CD4-positive, alpha-beta memory T cell (primary cell): ENCODE data around the gene ATG3. TPM values are rescaled to one million over a fixed set of nuclear protein-coding genes. Genes with fewer than 3 reads are reported as not detected.
A peak's percentile ranks its signal among the peaks of the same experiment; 100 is the strongest.
"Not testable (repeated sequence)": the region's sequence is repeated elsewhere in the genome, so short reads cannot be mapped to it uniquely, and the experiment has no call there.

ENCODE experiments used
- CTCF ChIA-PET: fragments of 350-600 bp; sonication (Branson Sonifier 250); formaldehyde crosslinking; loops from one replicate; lab custom pipeline; 2021; ENCODE audit warnings: inconsistent platforms; ENCODE audit not compliant: partially characterized antibody; lab: Charles Lee
- POLR2A ChIA-PET: fragments of 350-600 bp; sonication (Branson Sonifier 250); formaldehyde crosslinking; loops from one replicate; lab custom pipeline; 2021; ENCODE audit not compliant: partially characterized antibody; lab: Charles Lee
- DNase-seq, 5 donors: peaks; one replicate each; pipeline versions ENCODE4 v3.0.0 to v3.0.0-alpha.2; 2020 to 2022; ENCODE audit warnings: mixed read lengths in 1 of 5
- H3K27ac ChIP-seq: one replicate; pipeline ENCODE4 v1.7.0; 2013; ENCODE audit warnings: low read depth, low read length
- H3K27me3 ChIP-seq: 2 replicates; pipeline ENCODE4 v1.7.0; 2013; ENCODE audit warnings: mild to moderate bottlenecking, low read length, moderate library complexity; ENCODE audit not compliant: insufficient read depth
- H3K36me3 ChIP-seq: 2 replicates; pipeline ENCODE4 v1.7.0; 2013; ENCODE audit warnings: mild to moderate bottlenecking, low read length, moderate library complexity; ENCODE audit not compliant: insufficient read depth
- H3K4me1 ChIP-seq: 2 replicates; pipeline ENCODE4 v1.7.0; 2013; ENCODE audit warnings: mild to moderate bottlenecking, low read length, moderate library complexity; ENCODE audit not compliant: insufficient read depth
- H3K4me3 ChIP-seq, 2 donors: one replicate each; pipeline ENCODE4 v1.7.0; 2013; ENCODE audit warnings: low read length in 2 of 2, mild to moderate bottlenecking in 1 of 2
- H3K9me3 ChIP-seq, 2 donors: one replicate each; pipeline ENCODE4 v1.7.0; 2013; ENCODE audit warnings: low read length in 2 of 2, control low read depth in 1 of 2; ENCODE audit not compliant: control insufficient read depth in 1 of 2
- H3K27ac Mint-ChIP-seq, 7 donors: one replicate each; pipeline ENCODE4 v1.8.0; 2020 to 2021; ENCODE audit warnings: mixed read lengths in 7 of 7, mild to moderate bottlenecking in 6 of 7, inconsistent platforms in 3 of 7, moderate library complexity in 3 of 7
- H3K27me3 Mint-ChIP-seq, 2 donors: one replicate each; pipeline ENCODE4 v1.8.0; 2020 to 2021; ENCODE audit warnings: mixed read lengths in 2 of 2
- H3K36me3 Mint-ChIP-seq, 2 donors: one replicate each; pipeline ENCODE4 v1.8.0; 2020 to 2021; ENCODE audit warnings: mixed read lengths in 2 of 2, inconsistent platforms in 1 of 2, mild to moderate bottlenecking in 1 of 2
- H3K4me1 Mint-ChIP-seq, 4 donors: one replicate each; pipeline ENCODE4 v1.8.0; 2020 to 2021; ENCODE audit warnings: mixed read lengths in 4 of 4, mild to moderate bottlenecking in 1 of 4
- H3K4me3 Mint-ChIP-seq, 8 donors: one replicate each; pipeline ENCODE4 v1.8.0; 2020 to 2021; ENCODE audit warnings: mixed read lengths in 8 of 8, mild to moderate bottlenecking in 7 of 8, moderate library complexity in 6 of 8, inconsistent platforms in 3 of 8
- H3K9me3 Mint-ChIP-seq, 8 donors: one replicate each; pipeline ENCODE4 v1.8.0; 2020 to 2021; ENCODE audit warnings: mixed read lengths in 8 of 8, mild to moderate bottlenecking in 5 of 8, inconsistent platforms in 3 of 8, moderate library complexity in 1 of 8
- intact Hi-C: fragments of 100-400 bp; cut with micrococcal nuclease; formaldehyde crosslinking; loops from one replicate; pipeline ENCODE4 v1.15.1; 2023
- polyA plus RNA-seq, 2 donors: library from polyadenylated mRNA; unstranded; fragments of 300-500 nt; fragmentation: Illumina TruSeq; gene quantifications; one replicate each; pipeline ENCODE4 v1.2.3, GENCODE V29; 2021
- total RNA-seq, 2 experiments: library from RNA; stranded (reverse); gene quantifications; one replicate each; pipeline ENCODE4 v1.2.3, GENCODE V29; 2021

ATG3 gene
- total and polyA plus RNA-seq, 4 experiments from 2014 or later: 49.0 to 107 (median 62.1) TPM

DNA sequence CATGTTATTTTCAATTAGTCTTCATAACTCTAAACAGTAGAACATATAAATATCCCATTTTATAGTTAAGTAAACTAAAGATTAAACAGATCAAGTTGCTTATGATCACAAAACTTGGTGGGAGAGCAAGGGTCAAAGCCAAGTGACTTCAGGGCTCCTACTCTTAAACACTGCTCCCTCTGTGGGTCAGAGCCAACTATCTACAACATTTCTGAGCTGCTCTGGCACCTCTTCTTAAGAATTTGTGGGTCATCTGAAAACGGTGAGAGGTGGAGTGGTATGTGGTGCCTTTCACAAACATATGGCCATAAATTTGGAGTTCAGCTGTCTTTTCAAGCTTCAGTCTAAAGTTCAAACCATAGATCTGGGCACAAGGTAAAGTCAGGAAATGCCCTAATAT lies 10.9 kb downstream of the ATG3 start:
- no peaks in the 10 kb centered on the region for H3K27me3 ChIP-seq
- POLR2A ChIA-PET: no interaction called here
- Mint-ChIP-seq H3K4me1 (peaks cover 27 to 32% (median 30%) of the 10 kb centered on the region in 4 donors), H3K27ac (no peak overlapping the region), H3K36me3 (peaks cover 51 to 55% of the 10 kb centered on the region in 2 donors), H3K4me3 (no peak overlapping the region), H3K9me3 (peaks cover 0 to 2% (median 0%) of the 10 kb centered on the region in 8 donors), H3K27me3 (no peaks in the 10 kb centered on the region)
- no peak overlapping the region for H3K4me3 ChIP-seq
- no peaks in the 10 kb centered on the region for H3K9me3 ChIP-seq
- H3K36me3 ChIP-seq: peaks cover 17% of the 10 kb centered on the region
- DNase-seq: no peak
- intact Hi-C loops: no loop called here
- H3K4me1 ChIP-seq: peaks cover 9% of the 10 kb centered on the region
- H3K27ac ChIP-seq: no peak overlapping the region
- CTCF ChIA-PET: no interaction called here

DNA sequence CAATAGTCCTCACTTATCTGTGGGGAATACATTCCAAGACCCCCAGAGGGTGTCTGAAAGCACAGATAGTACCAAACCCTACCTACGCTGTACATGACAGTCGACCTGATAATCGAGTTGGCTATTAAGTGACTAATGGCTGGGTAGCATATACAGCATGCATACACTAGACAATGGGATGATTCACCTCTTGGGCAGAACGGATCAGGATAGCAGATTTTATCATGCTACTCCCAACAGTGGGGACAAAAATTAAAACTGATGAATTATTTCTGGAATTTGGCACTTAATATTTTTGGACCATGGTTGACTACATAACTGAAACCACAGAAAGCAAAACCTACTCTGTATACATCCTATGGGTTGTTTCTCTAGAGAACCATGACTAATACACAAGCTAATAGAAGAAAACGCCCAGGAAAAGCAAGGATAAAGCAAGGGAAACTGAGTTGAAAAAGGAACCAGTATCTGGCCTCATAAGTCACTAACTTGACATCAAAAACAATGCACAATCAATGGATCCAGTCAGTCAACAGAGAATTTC lies 15.5 kb downstream of the ATG3 start:
- Histone ChIP-seq H3K4me1 (peaks cover 7% of the 10 kb centered on the region), H3K27me3 (no peaks in the 10 kb centered on the region), H3K4me3 (no peak overlapping the region), H3K36me3 (peaks cover 22% of the 10 kb centered on the region), H3K27ac (no peak overlapping the region), H3K9me3 (no peaks in the 10 kb centered on the region)
- Mint-ChIP-seq H3K9me3 (no peaks in the 10 kb centered on the region), H3K4me3 (no peak overlapping the region), H3K27ac (no peak overlapping the region), H3K4me1 (peaks cover 12 to 16% (median 15%) of the 10 kb centered on the region in 4 donors), H3K27me3 (no peaks in the 10 kb centered on the region), H3K36me3 (peaks cover 33 to 61% of the 10 kb centered on the region in 2 donors)
- intact Hi-C loops: no loop called here
- ChIA-PET CTCF (no interaction called here), POLR2A (interaction anchor here (2.0 kb wide), 1 partner anchor 15 kb away, joined by 7 read pairs; the partner anchor contains the start of genes ATG3 and SLC35A5)
- no peak for DNase-seq

DNA sequence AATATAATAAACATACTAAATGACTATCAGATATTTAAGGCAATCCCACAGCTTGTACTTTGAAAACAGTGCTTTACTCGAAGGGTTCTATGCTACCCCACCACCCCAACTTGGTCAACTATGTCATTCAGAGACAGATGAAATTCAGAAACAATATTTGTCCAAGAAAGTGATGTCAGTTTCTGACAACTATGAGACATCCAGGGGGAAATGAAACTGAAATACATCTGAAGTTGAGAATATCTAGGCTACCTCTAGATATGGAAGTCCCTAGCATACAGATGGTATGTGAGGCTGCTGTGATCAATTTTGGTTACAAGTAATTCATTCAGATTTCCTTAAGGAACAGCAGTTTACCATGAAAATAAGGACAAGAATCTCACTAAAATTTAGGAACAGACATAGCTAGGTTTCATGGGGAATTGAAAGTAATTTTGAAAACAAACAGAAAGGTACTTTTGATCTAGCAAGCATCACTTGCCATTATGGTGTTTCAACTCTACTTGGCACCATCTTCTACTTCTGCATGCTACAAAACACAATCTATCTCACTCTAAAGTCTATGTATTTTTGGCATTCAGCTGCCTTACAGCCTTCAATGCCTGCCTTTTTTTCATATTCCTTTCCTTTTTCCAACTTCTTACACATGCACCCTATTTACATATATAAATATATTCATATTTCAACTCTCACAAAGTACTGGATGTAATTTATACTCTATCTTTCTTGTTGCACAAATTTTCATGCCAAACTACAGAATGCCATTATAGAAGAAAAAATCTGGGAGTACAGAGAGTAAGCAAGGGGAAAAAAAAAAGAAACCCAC lies 21.7 kb downstream of the ATG3 start:
- H3K27ac ChIP-seq: no peak overlapping the region
- intact Hi-C loops: no loop called here
- Mint-ChIP-seq H3K4me1 (peaks cover 6 to 18% (median 13%) of the 10 kb centered on the region in 4 donors), H3K4me3 (no peak overlapping the region), H3K9me3 (no peaks in the 10 kb centered on the region), H3K27ac (peak overlapping the region in 2 of 7 donors; percentile 48 to 81), H3K36me3 (peaks cover 45 to 71% of the 10 kb centered on the region in 2 donors), H3K27me3 (no peaks in the 10 kb centered on the region)
- peaks cover 5% of the 10 kb centered on the region for H3K36me3 ChIP-seq
- DNase-seq: no peak
- no peaks in the 10 kb centered on the region for H3K9me3 ChIP-seq
- peaks cover 7% of the 10 kb centered on the region for H3K4me1 ChIP-seq
- no peak overlapping the region for H3K4me3 ChIP-seq
- ChIA-PET POLR2A (no interaction called here), CTCF (interaction anchor here (1.6 kb wide), 1 partner anchor 42 kb away, joined by 3 read pairs; no protein-coding TSS in a partner anchor)
- H3K27me3 ChIP-seq: no peaks in the 10 kb centered on the region

DNA sequence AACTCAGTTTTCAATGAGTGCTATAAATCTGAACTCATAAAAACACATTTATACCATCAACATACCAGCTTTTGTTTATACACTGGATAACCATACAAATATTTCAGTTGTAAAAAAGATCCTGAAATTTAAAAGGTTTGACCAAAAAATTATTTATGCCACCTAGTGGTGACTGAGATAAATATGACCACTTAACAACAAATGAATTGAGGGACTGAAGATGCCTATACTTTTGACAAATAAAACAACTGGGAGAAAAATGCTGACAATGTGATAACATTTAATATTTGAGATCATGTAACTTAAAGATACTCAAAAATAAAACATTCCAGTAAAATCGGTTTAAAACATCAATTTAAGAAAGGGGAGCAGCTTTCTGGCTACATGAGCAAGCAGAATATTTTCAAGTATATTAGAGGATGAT lies 30.4 kb downstream of the ATG3 start:
- Histone ChIP-seq H3K27ac (no peak overlapping the region), H3K27me3 (no peaks in the 10 kb centered on the region), H3K4me1 (no peaks in the 10 kb centered on the region), H3K36me3 (peaks cover 53% of the 10 kb centered on the region), H3K9me3 (no peaks in the 10 kb centered on the region), H3K4me3 (no peak overlapping the region)
- Mint-ChIP-seq H3K4me3 (no peak overlapping the region), H3K36me3 (peaks cover 36 to 70% of the 10 kb centered on the region in 2 donors), H3K27ac (peak overlapping the region in 2 of 7 donors; percentile 5 to 12), H3K4me1 (peaks cover 0 to 4% (median 2%) of the 10 kb centered on the region in 4 donors), H3K27me3 (no peaks in the 10 kb centered on the region), H3K9me3 (no peaks in the 10 kb centered on the region)
- POLR2A ChIA-PET: no interaction called here
- intact Hi-C loops: loop anchor here (1.0 kb wide), 4 partner anchors 204 to 420 kb away; no protein-coding TSS in a partner anchor
- DNase-seq: peak in 4 of 5 donors; percentile 22 to 37 (median 30)
- CTCF ChIA-PET: interaction anchor here (0.6 to 1.5 kb wide), 9 partner anchors 12 to 420 kb away, joined by 3 to 12 read pairs (median 4); partner anchors contain the start of genes ATG3, CD200, SLC35A5 and SLC9C1

DNA sequence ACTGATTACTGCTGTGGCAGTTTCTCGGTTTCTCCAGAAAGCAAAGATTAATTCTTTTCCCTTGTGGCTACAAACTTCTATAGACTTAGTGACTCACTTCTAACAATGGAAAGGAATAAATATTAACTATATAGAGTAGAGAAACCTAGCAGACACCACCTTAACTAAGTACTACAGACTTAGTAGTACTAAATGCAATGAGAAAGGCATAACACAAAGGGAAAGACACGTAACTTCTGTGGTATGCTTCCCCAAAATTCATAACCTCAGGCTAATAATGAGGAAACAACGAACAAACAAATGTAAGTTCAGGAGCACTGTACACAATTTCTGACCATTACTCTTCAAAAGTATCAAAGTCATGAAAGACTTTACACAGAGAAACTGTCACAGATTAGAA lies 31.2 kb downstream of the ATG3 start:
- no peaks in the 10 kb centered on the region for H3K4me1 ChIP-seq
- intact Hi-C loops: no loop called here
- no peaks in the 10 kb centered on the region for H3K27me3 ChIP-seq
- POLR2A ChIA-PET: no interaction called here
- H3K4me3 ChIP-seq: no peak overlapping the region
- H3K27ac ChIP-seq: no peak overlapping the region
- H3K4me1 Mint-ChIP-seq: peaks cover 0 to 4% (median 2%) of the 10 kb centered on the region in 4 donors
- peaks cover 53% of the 10 kb centered on the region for H3K36me3 ChIP-seq
- H3K9me3 Mint-ChIP-seq: no peaks in the 10 kb centered on the region
- DNase-seq: no peak
- peaks cover 30 to 67% of the 10 kb centered on the region in 2 donors for H3K36me3 Mint-ChIP-seq
- CTCF ChIA-PET: interaction anchor here (0.6 to 1.5 kb wide), 9 partner anchors 11 to 419 kb away, joined by 3 to 12 read pairs (median 4); partner anchors contain the start of genes ATG3, CD200, SLC35A5 and SLC9C1
- no peak overlapping the region for H3K4me3 Mint-ChIP-seq
- no peaks in the 10 kb centered on the region for H3K27me3 Mint-ChIP-seq
- no peaks in the 10 kb centered on the region for H3K9me3 ChIP-seq
- no peak overlapping the region for H3K27ac Mint-ChIP-seq

DNA sequence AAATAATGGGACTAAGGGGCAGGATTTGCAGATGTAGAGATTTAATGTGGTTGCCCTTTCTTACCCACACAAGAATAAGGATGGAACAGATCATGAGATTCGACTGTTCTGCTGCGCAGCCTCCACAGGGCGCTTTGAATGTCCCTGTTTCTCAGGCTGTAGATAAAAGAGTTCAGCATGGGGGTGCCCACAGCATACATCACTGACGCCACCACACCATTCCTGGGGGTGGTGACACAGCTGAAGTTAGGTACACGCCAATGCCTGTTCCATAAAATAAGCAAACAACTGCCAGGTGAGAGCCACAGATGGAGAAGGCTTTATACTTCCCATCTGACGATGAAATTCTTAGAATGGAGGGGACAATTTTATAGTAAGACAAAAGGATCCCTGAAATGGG lies 37.6 kb downstream of the ATG3 start:
- H3K36me3 Mint-ChIP-seq: peaks cover 20 to 26% of the 10 kb centered on the region in 2 donors

More for the DNA sequence above, 37.6 kb downstream of the ATG3 start:
- peaks cover 13% of the 10 kb centered on the region for H3K36me3 ChIP-seq
- H3K4me3 ChIP-seq, H3K4me1 Mint-ChIP-seq, H3K4me1 ChIP-seq, intact Hi-C loops, H3K9me3 Mint-ChIP-seq, H3K27ac ChIP-seq, H3K9me3 ChIP-seq, H3K27me3 ChIP-seq, POLR2A ChIA-PET, H3K27me3 Mint-ChIP-seq, H3K4me3 Mint-ChIP-seq, DNase-seq: not testable (repeated sequence)
- CTCF ChIA-PET: interaction anchor here (1.0 kb wide), 1 partner anchor 14 kb away, joined by 3 read pairs; no protein-coding TSS in a partner anchor
- peak overlapping the region in 2 of 7 donors; percentile 54 to 64 for H3K27ac Mint-ChIP-seq
